Measurements from ENCODE around the gene GON7. TPM values are rescaled to one million over a fixed set of nuclear protein-coding genes. Genes with fewer than 3 reads are reported as not detected.
A peak's percentile ranks its signal among the peaks of the same experiment; 100 is the strongest.
"Not testable (repeated sequence)": the region's sequence is repeated elsewhere in the genome, so short reads cannot be mapped to it uniquely, and the experiment has no call there.

The GON7 gene
- total RNA-seq, 6 experiments from 2014 or later: 7.9 to 10.1 (median 9.1) TPM

- Mint-ChIP-seq H3K27me3 (ENCODE audit: insufficient read depth) (no peaks in the 10 kb centered on the region), H3K4me1 (ENCODE audit: low read depth) (peaks cover 36% of the 10 kb centered on the region), H3K4me3 (peak within 1 kb of the TSS; percentile 98), H3K27ac (peak within 1 kb of the TSS; percentile 95), H3K36me3 (ENCODE audit: low read depth) (peaks cover 9% of the 10 kb centered on the region), H3K9me3 (no peaks in the 10 kb centered on the region)
- TF ChIP-seq CTCF (IDR thresholded peaks at IDR 0.05): peak; percentile 55
- DNase-seq: peak; percentile 85
These were observed 22.2 kb downstream of the GON7 start, which contains the start of the genes LYSET and MOAP1 for GRCh38 chr14:93184391-93185348. LYSET (plus strand) TSS chr14:93185317; CDS start chr14:93185406, 89 bp downstream. MOAP1 (minus strand) TSS chr14:93184897; CDS start chr14:93184242, 655 bp downstream.

GRCh38 chr14:93183596-93184317 is 23.1 kb downstream of the GON7 start:
- Mint-ChIP-seq H3K27ac (peak overlapping the region; percentile 71), H3K27me3 (ENCODE audit: insufficient read depth) (no peaks in the 10 kb centered on the region), H3K36me3 (ENCODE audit: low read depth) (peaks cover 9% of the 10 kb centered on the region), H3K9me3 (no peaks in the 10 kb centered on the region), H3K4me3 (peak overlapping the region; percentile 93), H3K4me1 (ENCODE audit: low read depth) (peaks cover 36% of the 10 kb centered on the region)
- TF ChIP-seq CTCF (IDR thresholded peaks at IDR 0.05): no peak
- no peak for DNase-seq

GRCh38 chr14:93175492-93175891 is 31.4 kb downstream of the GON7 start:
- no peaks in the 10 kb centered on the region for H3K36me3 Mint-ChIP-seq (ENCODE audit: low read depth)

GRCh38 chr14:93174731-93175130 is 32.1 kb downstream of the GON7 start:
- H3K4me1 Mint-ChIP-seq (ENCODE audit: low read depth): not testable (repeated sequence)

More at GRCh38 chr14:93175492-93175891, 31.4 kb downstream of the GON7 start:
- peaks cover 6% of the 10 kb centered on the region for H3K4me1 Mint-ChIP-seq (ENCODE audit: low read depth)
- no peaks in the 10 kb centered on the region for H3K27me3 Mint-ChIP-seq (ENCODE audit: insufficient read depth)
- no peak overlapping the region for H3K27ac Mint-ChIP-seq
- H3K9me3 Mint-ChIP-seq: no peaks in the 10 kb centered on the region
- TF ChIP-seq CTCF (IDR thresholded peaks at IDR 0.05): no peak
- no peak for DNase-seq
- no peak overlapping the region for H3K4me3 Mint-ChIP-seq

GRCh38 chr14:93173943-93174395 is 32.9 kb downstream of the GON7 start:
- H3K27ac Mint-ChIP-seq: no peak overlapping the region
- H3K4me1 Mint-ChIP-seq (ENCODE audit: low read depth): peaks cover 6% of the 10 kb centered on the region
- no peak for DNase-seq
- no peaks in the 10 kb centered on the region; the same call in 1 of the 2 replicates for H3K27me3 Mint-ChIP-seq (ENCODE audit: insufficient read depth)
- H3K36me3 Mint-ChIP-seq (ENCODE audit: low read depth): no peaks in the 10 kb centered on the region
- peak overlapping the region; percentile 22; the same call in 1 of the 2 replicates for H3K4me3 Mint-ChIP-seq
- no peaks in the 10 kb centered on the region for H3K9me3 Mint-ChIP-seq
- no peak for TF ChIP-seq CTCF (IDR thresholded peaks at IDR 0.05)

More at GRCh38 chr14:93174731-93175130, 32.1 kb downstream of the GON7 start:
- H3K9me3 Mint-ChIP-seq; H3K27ac Mint-ChIP-seq; DNase-seq; H3K36me3 Mint-ChIP-seq (ENCODE audit: low read depth); H3K4me3 Mint-ChIP-seq; H3K27me3 Mint-ChIP-seq (ENCODE audit: insufficient read depth): not testable (repeated sequence)

All from HFFc6 (cell line).